ENCODE results near the gene TTC23L.

The TTC23L gene

DNA sequence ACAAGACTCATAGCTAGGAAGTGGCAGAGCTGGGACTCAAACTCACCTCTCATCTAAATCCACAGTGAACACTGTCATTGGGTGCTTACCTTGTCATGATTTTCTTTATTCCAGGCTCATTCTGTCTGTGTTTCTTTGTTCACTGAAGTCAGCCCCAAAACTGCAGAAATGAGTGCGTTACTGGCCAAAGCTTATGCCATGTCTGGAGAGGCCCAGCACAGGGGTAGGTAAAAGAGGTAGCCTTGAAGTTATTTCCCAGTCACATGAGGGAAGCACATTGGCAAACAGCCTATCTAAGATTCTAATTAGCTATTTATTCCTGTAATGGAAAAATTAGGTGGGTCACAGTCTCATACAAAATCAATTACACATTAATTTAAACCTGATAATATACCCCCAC is 29.8 kb downstream of the TTC23L start:
- TF ChIP-seq, protein P1, sequence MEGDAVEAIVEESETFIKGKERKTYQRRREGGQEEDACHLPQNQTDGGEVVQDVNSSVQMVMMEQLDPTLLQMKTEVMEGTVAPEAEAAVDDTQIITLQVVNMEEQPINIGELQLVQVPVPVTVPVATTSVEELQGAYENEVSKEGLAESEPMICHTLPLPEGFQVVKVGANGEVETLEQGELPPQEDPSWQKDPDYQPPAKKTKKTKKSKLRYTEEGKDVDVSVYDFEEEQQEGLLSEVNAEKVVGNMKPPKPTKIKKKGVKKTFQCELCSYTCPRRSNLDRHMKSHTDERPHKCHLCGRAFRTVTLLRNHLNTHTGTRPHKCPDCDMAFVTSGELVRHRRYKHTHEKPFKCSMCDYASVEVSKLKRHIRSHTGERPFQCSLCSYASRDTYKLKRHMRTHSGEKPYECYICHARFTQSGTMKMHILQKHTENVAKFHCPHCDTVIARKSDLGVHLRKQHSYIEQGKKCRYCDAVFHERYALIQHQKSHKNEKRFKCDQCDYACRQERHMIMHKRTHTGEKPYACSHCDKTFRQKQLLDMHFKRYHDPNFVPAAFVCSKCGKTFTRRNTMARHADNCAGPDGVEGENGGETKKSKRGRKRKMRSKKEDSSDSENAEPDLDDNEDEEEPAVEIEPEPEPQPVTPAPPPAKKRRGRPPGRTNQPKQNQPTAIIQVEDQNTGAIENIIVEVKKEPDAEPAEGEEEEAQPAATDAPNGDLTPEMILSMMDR (IDR thresholded peaks at IDR 0.05; ENCODE audit: low read length, missing control alignments) = no peak
- no peak for DNase-seq (ENCODE audit: low read depth)
- no peak overlapping the region for H3K4me3 ChIP-seq (replicated peaks; ENCODE audit: low read depth, low read length)

DNA sequence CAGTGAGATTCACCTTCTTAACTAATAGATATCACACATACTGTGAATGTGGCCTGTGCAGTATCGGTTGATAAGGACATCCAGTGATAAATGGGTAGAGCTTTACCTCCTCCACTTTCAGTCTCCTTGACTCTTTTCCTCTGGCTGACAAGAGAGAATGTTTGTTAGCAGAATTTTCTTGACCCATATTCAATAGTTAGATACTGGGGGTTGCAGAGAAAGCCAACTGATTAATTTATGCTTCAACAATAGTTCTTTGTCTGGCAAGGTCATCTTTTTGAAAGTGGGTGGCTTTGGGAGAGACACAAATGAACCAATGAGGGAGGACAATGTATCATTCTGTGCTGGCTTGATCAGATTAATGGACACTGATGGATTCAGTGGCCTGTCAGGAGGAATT is 30.3 kb downstream of the TTC23L start:
- TF ChIP-seq, protein P1 (IDR thresholded peaks at IDR 0.05; ENCODE audit: low read length, missing control alignments) = no peak
- H3K4me3 ChIP-seq (replicated peaks; ENCODE audit: low read depth, low read length) = no peak overlapping the region
- no peak for DNase-seq (ENCODE audit: low read depth)

DNA sequence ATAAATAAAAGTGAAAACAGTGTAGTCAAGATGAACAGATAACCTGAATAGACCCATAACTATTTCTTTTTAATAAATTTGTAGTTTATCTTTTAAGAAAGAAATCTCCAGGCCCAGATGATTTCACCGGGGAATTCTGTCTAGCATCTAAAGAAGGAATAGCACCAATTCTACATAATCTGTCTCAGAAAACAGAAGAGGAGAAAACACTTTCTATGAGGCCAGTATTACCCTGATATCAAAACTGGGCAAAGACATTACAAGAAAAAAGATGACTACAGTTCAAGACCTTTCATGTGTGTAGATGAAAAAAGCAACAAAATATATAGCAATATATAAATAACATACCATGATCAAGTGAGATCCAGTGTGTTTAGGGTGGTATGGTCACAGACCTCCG is 31.4 kb downstream of the TTC23L start:
- no peak overlapping the region for H3K4me3 ChIP-seq (replicated peaks; ENCODE audit: low read depth, low read length)
- no peak for DNase-seq (ENCODE audit: low read depth)
- TF ChIP-seq, protein P1 (IDR thresholded peaks at IDR 0.05; ENCODE audit: low read length, missing control alignments) = no peak

DNA sequence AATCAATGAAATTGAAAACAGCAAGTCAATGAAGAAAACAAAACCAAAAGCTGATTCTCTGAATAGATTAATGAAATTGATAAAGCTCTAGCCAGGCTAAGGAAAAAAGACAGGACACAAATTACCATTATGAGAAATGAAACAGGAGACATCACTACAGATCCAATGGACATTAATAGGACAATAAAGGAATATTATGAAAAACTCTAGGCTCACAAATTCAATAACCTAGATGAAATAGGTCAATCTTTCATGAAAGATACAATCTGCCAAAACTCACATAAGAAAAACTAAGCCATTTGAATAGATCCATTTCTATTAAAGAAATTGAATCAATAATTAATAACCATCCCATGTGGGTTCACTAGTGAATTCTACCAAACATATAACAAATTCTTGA is 37.3 kb downstream of the TTC23L start:
- TF ChIP-seq, protein P1 (IDR thresholded peaks at IDR 0.05; ENCODE audit: low read length, missing control alignments) = no peak
- H3K4me3 ChIP-seq (replicated peaks; ENCODE audit: low read depth, low read length) = no peak overlapping the region
- DNase-seq (ENCODE audit: low read depth) = no peak

DNA sequence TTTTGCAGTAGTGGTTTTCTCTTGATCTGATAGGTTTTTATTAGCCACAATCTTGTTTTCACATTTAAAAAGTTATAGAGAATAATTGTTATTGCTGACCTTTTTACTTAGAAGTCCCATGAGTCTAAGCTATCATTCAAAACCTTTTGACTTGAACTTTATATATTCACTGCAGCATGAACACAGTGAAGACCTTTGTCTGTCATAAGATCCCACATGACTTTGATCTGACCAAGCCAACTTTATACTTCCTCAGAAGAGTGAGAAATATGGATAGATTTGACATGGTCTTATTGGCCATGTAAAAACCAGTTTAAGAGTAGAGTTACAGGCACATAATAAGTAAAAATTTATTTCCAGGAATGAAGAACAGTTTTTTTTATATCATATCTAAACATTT is 42.3 kb downstream of the TTC23L start:
- TF ChIP-seq, protein P1 (IDR thresholded peaks at IDR 0.05; ENCODE audit: low read length, missing control alignments) = no peak
- no peak for DNase-seq (ENCODE audit: low read depth)
- no peak overlapping the region for H3K4me3 ChIP-seq (replicated peaks; ENCODE audit: low read depth, low read length)

DNA sequence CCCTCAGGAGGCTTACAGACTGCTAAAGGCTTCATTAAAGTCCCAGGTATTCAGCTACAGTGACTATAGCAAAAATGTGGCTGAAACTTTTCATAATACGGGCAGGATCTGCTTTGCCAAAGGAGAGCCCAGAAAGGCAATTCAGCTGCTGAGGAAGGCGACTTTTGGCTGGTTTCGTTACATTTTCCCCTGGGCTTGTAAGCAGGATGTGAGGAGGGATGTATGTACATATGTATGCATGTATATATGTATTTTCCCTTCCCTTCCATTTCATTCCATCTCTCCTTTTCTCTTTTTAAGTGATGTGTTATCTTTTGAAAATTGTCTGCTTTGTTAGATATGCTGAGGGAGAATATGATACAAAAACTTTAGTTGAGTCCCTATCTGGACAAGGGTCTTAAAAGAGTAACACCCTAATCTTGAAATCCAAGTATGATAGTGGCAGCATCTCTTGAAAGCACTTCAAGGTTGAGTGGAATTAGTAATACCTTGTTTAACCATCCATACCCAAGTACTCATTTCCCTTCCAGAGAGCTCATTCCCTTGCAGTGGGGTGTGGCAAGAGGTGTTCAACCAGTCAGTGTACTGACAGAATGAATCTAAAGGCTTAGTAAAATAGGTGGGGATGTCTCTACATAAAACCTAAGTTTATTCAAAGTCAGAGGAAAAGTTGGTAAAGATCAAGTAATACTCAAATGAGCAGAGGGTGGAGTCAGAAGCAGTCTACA is 47.6 kb downstream of the TTC23L start:
- H3K4me3 ChIP-seq (replicated peaks; ENCODE audit: low read depth, low read length) = no peak overlapping the region
- TF ChIP-seq, protein P1 (IDR thresholded peaks at IDR 0.05; ENCODE audit: low read length, missing control alignments) = no peak
- DNase-seq (ENCODE audit: low read depth) = no peak

DNA sequence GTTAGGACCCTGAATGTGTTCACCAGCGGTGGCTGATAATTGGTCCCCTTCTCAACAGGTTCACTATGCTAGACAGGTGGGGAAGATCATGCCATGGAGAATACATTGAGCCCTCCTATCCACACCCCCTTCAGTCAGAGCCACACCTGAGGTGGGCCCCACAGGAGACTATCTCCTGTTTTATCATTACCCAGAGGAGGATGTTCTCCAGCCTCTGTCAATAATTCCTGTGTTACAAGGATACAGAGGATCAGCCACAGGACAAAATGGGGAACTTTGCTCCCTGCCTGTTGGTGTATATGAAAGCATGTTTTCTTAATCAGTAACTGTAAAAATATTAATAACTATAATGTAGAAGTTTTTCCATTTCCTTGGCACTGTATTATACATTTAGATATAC is 50.4 kb downstream of the TTC23L start:
- no peak for DNase-seq (ENCODE audit: low read depth)
- H3K4me3 ChIP-seq (replicated peaks; ENCODE audit: low read depth, low read length) = no peak overlapping the region
- TF ChIP-seq, protein P1 (IDR thresholded peaks at IDR 0.05; ENCODE audit: low read length, missing control alignments) = no peak
